ENCODE results near the gene APC2.
"Not testable (repeated sequence)": the region's sequence is repeated elsewhere in the genome, so short reads cannot be mapped to it uniquely, and the experiment has no call there.

The APC2 gene

GRCh38 chr19:1467215-1467489 is 17.2 kb downstream of the APC2 start:
- DNase-seq = no peak

GRCh38 chr19:1467490-1468273 is 17.8 kb downstream of the APC2 start:
- no peak for DNase-seq

- DNase-seq = no peak
Observed at GRCh38 chr19:1468274-1468820, 18.4 kb downstream of the APC2 start.

GRCh38 chr19:1468821-1469254 is 18.9 kb downstream of the APC2 start:
- DNase-seq = no peak

- no peak for DNase-seq
Observed at GRCh38 chr19:1469255-1470054, 19.5 kb downstream of the APC2 start.

- DNase-seq = no peak
Observed at GRCh38 chr19:1470055-1470304, 20.1 kb downstream of the APC2 start.

GRCh38 chr19:1470305-1471009 is 20.5 kb downstream of the APC2 start:
- peak; percentile 59 for DNase-seq

- DNase-seq = peak; percentile 19
Observed at GRCh38 chr19:1471010-1471514, 21.1 kb downstream of the APC2 start.

- DNase-seq = no peak
Observed at GRCh38 chr19:1471515-1472160, 21.7 kb downstream of the APC2 start.

- no peak for DNase-seq
Observed at GRCh38 chr19:1472231-1473084, 22.5 kb downstream of the APC2 start.

- no peak for DNase-seq
Observed at GRCh38 chr19:1473085-1473851, 23.3 kb downstream of the APC2 start.

GRCh38 chr19:1474011-1474764 is 24.3 kb downstream of the APC2 start:
- DNase-seq = no peak

GRCh38 chr19:1474765-1475351 is 24.9 kb downstream of the APC2 start:
- DNase-seq = no peak

- no peak for DNase-seq
Observed at GRCh38 chr19:1475751-1476437, 26.0 kb downstream of the APC2 start.

GRCh38 chr19:1477056-1477455 is 27.1 kb downstream of the APC2 start:
- not testable (repeated sequence) for DNase-seq

- peak; percentile 91 for DNase-seq
Observed at GRCh38 chr19:1478934-1479707, 29.2 kb downstream of the APC2 start, which contains the start of gene C19orf25. Gene C19orf25 (minus strand): TSS chr19:1479215. CDS start chr19:1478903, 312 bp downstream.

- DNase-seq = no peak
Observed at GRCh38 chr19:1481224-1481892, 31.4 kb downstream of the APC2 start.

- DNase-seq = no peak
Observed at GRCh38 chr19:1481893-1482360, 32.0 kb downstream of the APC2 start.
